Muscle layer of duodenum (tissue), 2 donors: ENCODE data around the gene OR2G6.

Experiments used
- H3K27ac ChIP-seq: one replicate; pipeline ENCODE4 v1.7.0; 2013; ENCODE audit warnings: mild to moderate bottlenecking, low read length
- H3K27me3 ChIP-seq: one replicate; pipeline ENCODE4 v1.7.0; 2013; ENCODE audit warnings: low read depth, mild to moderate bottlenecking, control low read depth, low read length
- H3K36me3 ChIP-seq, 2 donors: one replicate each; pipeline ENCODE4 v1.7.0; 2013; ENCODE audit warnings: low read length in 2 of 2, control low read depth in 1 of 2, mild to moderate bottlenecking in 1 of 2; ENCODE audit not compliant: insufficient read depth in 2 of 2, control insufficient read depth in 1 of 2
- H3K4me1 ChIP-seq, 2 donors: one replicate each; pipeline ENCODE4 v1.7.0; 2013; ENCODE audit warnings: low read length in 2 of 2, mild to moderate bottlenecking in 2 of 2, control low read depth in 1 of 2, moderate library complexity in 1 of 2; ENCODE audit not compliant: insufficient read depth in 2 of 2, control insufficient read depth in 1 of 2
- H3K4me3 ChIP-seq, 2 donors: one replicate each; pipeline ENCODE4 v1.7.0; 2013; ENCODE audit warnings: low read length in 2 of 2, low read depth in 1 of 2, mild to moderate bottlenecking in 1 of 2
- H3K9me3 ChIP-seq, 2 donors: one replicate each; pipeline ENCODE4 v1.7.0; 2013; ENCODE audit warnings: low read length in 2 of 2, control low read depth in 1 of 2, mild to moderate bottlenecking in 1 of 2; ENCODE audit not compliant: control insufficient read depth in 1 of 2
- donor health status: healthy.

The OR2G6 gene

DNA sequence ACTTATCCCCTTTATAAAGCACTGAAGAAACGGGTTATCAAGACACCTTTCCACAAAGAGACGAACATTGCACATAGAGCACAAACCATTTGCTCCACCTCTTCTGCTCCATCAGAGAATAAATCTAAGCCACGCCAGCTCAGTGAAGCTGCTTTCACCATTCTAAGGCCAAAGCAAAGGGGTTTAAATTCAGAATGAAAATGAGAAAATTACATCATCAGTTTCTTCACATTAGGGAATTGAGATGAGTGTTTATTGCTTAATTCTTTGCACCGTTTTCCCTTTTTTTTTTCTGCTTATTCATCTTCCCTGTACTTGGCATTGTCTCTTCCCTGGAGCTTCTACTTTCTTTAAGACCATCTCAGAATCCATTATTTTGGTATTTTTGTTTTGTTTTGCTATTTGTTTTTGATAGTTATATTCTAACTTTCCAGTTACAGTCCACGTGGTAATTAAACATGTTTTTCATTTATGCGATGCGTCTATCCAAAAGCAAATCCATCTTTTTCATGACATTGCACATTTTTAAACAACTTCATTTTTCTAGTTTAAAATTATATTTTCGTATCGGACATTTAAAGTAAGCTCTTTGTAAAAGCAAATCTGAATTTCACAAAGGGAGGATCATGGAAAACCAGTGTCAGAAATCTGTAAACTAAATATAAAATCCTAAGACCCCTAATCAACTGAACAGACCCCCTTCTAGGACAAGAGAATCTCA, 68.5 kb downstream of the OR2G6 start:
- Histone ChIP-seq H3K4me1 (no peaks in the 10 kb centered on the region), H3K9me3 (peaks cover 0 to 3% of the 10 kb centered on the region in 2 donors), H3K27ac (no peak overlapping the region)

More for the DNA sequence above, 68.5 kb downstream of the OR2G6 start:
- no peaks in the 10 kb centered on the region for H3K36me3 ChIP-seq
- H3K27me3 ChIP-seq, result no peaks in the 10 kb centered on the region
- H3K4me3 ChIP-seq, result no peak overlapping the region
